ENCODE data around the gene GOLGA3. TPM values are rescaled to one million over a fixed set of nuclear protein-coding genes. Genes with fewer than 3 reads are reported as not detected.

Gene GOLGA3
- total and polyA plus RNA-seq, 10 of the 15 experiments (the other 5 are each of a cell fraction or from before 2014, with no cell fraction given) = 2.0 to 42.7 (median 15.2) TPM

- no peak for TF ChIP-seq TAF1 (IDR thresholded peaks at IDR 0.05; ENCODE audit: borderline replicate concordance, low read depth, low read length)
- no peak for TF ChIP-seq ZNF687 (IDR thresholded peaks at IDR 0.05)
Measured at GRCh38 chr12:132746613-132747012, 82.1 kb downstream of the GOLGA3 start (continued).

DNA sequence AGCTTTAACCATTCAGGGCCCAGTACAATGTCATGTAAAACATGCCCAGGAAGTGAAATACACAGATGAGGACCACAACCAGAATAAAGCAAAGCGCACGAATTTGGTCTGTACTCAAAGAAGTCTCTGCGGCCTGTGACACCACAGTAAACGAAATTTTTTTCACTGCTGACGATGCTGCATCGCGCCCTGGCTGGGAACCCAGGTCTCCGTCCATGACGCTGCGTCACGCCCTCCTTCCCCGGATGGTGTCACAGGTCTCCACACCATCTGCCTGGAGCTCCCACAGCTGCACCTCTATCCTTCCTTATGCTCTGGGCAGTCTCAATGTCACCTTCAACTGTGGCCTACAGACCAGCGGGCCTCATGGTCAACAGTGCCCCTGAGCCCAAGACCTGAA is 84.8 kb downstream of the GOLGA3 start:
- POLR2A ChIA-PET = no interaction called here
- DNase-seq (ENCODE audit: low read depth, low spot score) (no peak), FAIRE-seq (no peak), ATAC-seq (no peak)
- Histone ChIP-seq H3K79me2 (ENCODE audit: control insufficient read depth, insufficient read depth, low read length) (peaks cover 3% of the 10 kb centered on the region), H3K4me2 (ENCODE audit: control insufficient read depth, insufficient read depth) (no peak overlapping the region), H3K27me3 (replicated peaks in 1 of 2; ENCODE audit: control insufficient read depth in 2 of 2, insufficient read depth in 2 of 2, low read length in 1 of 2) (no peaks in the 10 kb centered on the region), H3K4me3 (no peak overlapping the region), H3K9me3 (replicated peaks; ENCODE audit: control insufficient read depth, insufficient read depth, low read length) (no peaks in the 10 kb centered on the region), H3K9ac (ENCODE audit: control insufficient read depth, insufficient read depth, low read length) (no peak overlapping the region), H2AFZ (ENCODE audit: control insufficient read depth, low read depth, low read length) (no peak overlapping the region), H3K27ac (ENCODE audit: control insufficient read depth, insufficient read depth) (no peak overlapping the region), H3K36me3 (ENCODE audit: control insufficient read depth in 2 of 2, insufficient read depth in 2 of 2, low read length in 1 of 2) (peaks cover 41 to 51% of the 10 kb centered on the region in 2 experiments), H4K20me1 (ENCODE audit: control insufficient read depth, insufficient read depth) (peaks cover 4% of the 10 kb centered on the region; the same call in 1 of the 2 replicates), H3K4me1 (ENCODE audit: control insufficient read depth, insufficient read depth, low read length) (no peaks in the 10 kb centered on the region)
- in situ Hi-C loops (cut with MboI) = no loop called here
- SMC1A ChIA-PET (ENCODE audit: uncharacterized antibody, unreplicated experiment) = no interaction called here
- CTCF ChIA-PET = no interaction called here
- no peak for TF ChIP-seq SMARCA5 (IDR thresholded peaks at IDR 0.05)
- TF ChIP-seq GABPA (IDR thresholded peaks at IDR 0.05; ENCODE audit: low read depth) = no peak
- no peak for TF ChIP-seq NRF1 (conservative IDR thresholded peaks at IDR 0.05; ENCODE audit: low read depth, low read length)
- no peak for TF ChIP-seq BCLAF1 (IDR thresholded peaks at IDR 0.05)
- TF ChIP-seq POU2F2 (IDR thresholded peaks at IDR 0.05; ENCODE audit: borderline replicate concordance, low read depth, low read length) = no peak
- no peak for TF ChIP-seq SREBF2 (IDR thresholded peaks at IDR 0.05; ENCODE audit: low read length)
- no peak for TF ChIP-seq EGR1 (IDR thresholded peaks at IDR 0.05; ENCODE audit: borderline replicate concordance in 1 of 2, low read depth in 2 of 2, low read length in 2 of 2)
- TF ChIP-seq HDAC6 (IDR thresholded peaks at IDR 0.05; ENCODE audit: unreplicated experiment) = no peak
- TF ChIP-seq, protein P1, sequence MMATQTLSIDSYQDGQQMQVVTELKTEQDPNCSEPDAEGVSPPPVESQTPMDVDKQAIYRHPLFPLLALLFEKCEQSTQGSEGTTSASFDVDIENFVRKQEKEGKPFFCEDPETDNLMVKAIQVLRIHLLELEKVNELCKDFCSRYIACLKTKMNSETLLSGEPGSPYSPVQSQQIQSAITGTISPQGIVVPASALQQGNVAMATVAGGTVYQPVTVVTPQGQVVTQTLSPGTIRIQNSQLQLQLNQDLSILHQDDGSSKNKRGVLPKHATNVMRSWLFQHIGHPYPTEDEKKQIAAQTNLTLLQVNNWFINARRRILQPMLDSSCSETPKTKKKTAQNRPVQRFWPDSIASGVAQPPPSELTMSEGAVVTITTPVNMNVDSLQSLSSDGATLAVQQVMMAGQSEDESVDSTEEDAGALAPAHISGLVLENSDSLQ (IDR thresholded peaks at IDR 0.05) = no peak
- no peak for TF ChIP-seq ASH2L (IDR thresholded peaks at IDR 0.05; ENCODE audit: borderline replicate concordance, low read depth)
- 92% methylated on average over 13 of the region's 13 CpGs for whole genome bisulfite sequencing (ENCODE audit: insufficient coverage, insufficient replicate concordance, low lambda C conversion rate, missing lambda C conversion rate)
- BruUV-seq (replicated peaks) = no TSS peak
- intact Hi-C loops (cut with micrococcal nuclease; ENCODE audit: unreplicated experiment) = no loop called here
- RAD21 ChIA-PET (ENCODE audit: unreplicated experiment) = no interaction called here

All from GM12878 (cell line).